Glomerular visceral epithelial cell (primary cell): ENCODE measurements around the gene NDUFS8.

Source experiments
- DNase-seq: peaks from one replicate; pipeline ENCODE4 v3.0.0-alpha.2; 2016; ENCODE audit errors: extremely low spot score

The NDUFS8 gene

GRCh38 chr11:68077617-68078582 lies 47.4 kb downstream of the NDUFS8 start:
- DNase-seq = no peak

- no peak for DNase-seq
These were observed 50.4 kb downstream of the NDUFS8 start for GRCh38 chr11:68080860-68081259.

DNA sequence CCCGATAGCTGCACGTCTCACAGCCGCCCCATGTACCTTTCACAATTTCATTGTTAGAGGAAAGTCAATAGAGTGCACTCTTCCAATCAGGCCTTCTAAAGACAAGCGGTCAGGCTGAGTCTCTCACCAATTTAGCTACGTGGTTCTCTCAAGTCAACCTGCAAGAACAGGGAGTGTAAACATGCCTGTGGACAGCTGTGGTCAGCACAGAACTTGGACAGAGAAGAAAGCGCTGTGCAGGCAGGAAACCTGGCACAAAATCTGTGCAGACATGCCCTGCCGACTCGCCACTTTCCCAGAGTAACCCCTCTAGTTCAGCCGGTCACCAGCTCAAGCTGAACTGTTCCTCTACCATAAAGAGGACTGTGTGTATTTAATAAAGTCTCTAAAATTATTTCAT lies 51.2 kb downstream of the NDUFS8 start:
- DNase-seq = no peak

GRCh38 chr11:68082481-68082880 lies 52.0 kb downstream of the NDUFS8 start:
- no peak for DNase-seq

DNA sequence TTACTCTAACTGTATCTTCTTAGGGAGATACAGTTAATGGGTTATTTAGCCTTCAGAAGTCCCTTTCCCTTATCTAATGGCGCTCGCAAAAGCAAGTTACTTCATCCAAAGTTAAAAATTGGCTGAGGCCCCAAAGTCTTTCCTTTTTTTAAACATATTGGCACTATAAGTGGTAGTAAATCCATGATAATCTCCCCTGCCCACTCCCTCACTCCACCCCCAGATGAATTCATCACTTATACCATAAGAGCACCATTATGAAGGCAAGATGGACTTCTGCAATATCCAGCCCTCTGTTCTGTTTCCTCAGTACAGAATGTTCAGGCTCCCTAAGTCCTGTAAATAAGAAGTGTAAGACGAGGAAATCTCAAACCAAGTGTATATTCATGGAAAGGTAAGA lies 53.0 kb downstream of the NDUFS8 start:
- no peak for DNase-seq
